Measurements from ENCODE around the gene SMPX.

The SMPX gene

DNA sequence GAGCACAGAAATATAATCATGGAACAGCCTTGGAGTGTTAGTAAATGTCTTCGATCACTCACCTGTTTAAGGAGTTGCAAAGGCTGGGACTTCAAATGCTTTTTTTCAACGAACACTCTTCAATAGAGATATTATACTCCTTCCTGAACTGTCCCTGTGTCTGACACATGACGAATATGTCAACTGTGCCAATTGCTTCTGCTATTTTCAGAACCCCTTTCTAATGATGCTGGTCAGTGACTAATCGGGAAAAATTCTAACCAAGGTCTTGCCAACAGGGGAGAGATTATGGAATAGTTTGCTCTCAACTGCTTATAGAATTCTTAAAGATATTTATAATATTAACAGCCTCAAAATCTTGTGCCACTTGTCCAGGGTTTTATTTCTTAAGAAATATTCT, 91.2 kb downstream of the SMPX start:
- Histone ChIP-seq H3K9me3 (ENCODE audit: control insufficient read depth, insufficient read depth, low read length) (no peaks in the 10 kb centered on the region), H3K9ac (ENCODE audit: low read depth, low read length) (no peak overlapping the region), H3K4me1 (ENCODE audit: insufficient read depth, low read length) (no peaks in the 10 kb centered on the region), H3K36me3 (ENCODE audit: insufficient read depth, low read length) (no peaks in the 10 kb centered on the region)

DNA sequence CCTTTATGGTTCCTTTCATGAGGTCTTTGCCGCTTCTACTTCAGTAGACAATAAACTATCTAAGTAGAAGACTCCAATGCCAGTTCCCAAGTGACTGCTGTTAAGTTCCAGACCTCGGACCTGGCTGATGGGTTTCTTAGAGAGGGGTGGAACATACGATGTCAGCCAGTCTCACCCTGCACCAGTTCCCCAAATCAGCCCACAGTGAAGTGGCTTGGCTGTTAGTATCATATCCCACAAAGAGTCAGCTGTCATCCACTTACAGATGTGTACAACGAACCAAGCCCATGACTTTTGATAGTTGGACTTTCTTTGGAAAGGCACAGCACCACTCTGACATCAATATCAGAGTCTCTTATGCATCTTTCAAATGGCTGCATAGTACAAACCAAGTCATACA, 91.7 kb downstream of the SMPX start:
- no peaks in the 10 kb centered on the region for H3K4me1 ChIP-seq (ENCODE audit: insufficient read depth, low read length)
- no peak overlapping the region for H3K9ac ChIP-seq (ENCODE audit: low read depth, low read length)
- no peaks in the 10 kb centered on the region for H3K36me3 ChIP-seq (ENCODE audit: insufficient read depth, low read length)
- no peaks in the 10 kb centered on the region for H3K9me3 ChIP-seq (ENCODE audit: control insufficient read depth, insufficient read depth, low read length)

DNA sequence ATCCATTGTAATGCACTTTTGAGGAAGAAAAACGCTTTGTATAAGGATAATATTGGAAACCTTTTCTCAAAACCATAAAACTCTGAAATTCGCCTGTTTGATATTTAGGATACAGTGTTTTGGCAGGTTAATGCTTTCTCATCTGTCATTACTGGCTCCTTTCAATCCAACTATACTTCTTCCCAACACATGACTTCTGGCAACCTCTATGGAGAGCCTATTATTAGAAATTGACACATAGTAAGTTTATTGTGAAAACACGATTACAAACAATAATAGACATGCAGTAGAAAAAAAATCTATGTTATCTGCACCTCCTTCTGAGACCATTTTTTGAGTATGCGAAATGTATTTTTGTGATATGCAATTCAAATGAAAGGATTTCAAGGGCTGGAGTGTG, 95.2 kb downstream of the SMPX start:
- no peak overlapping the region for H3K9ac ChIP-seq (ENCODE audit: low read depth, low read length)
- no peaks in the 10 kb centered on the region for H3K36me3 ChIP-seq (ENCODE audit: insufficient read depth, low read length)
- H3K4me1 ChIP-seq (ENCODE audit: insufficient read depth, low read length), result no peaks in the 10 kb centered on the region
- no peaks in the 10 kb centered on the region for H3K9me3 ChIP-seq (ENCODE audit: control insufficient read depth, insufficient read depth, low read length)

DNA sequence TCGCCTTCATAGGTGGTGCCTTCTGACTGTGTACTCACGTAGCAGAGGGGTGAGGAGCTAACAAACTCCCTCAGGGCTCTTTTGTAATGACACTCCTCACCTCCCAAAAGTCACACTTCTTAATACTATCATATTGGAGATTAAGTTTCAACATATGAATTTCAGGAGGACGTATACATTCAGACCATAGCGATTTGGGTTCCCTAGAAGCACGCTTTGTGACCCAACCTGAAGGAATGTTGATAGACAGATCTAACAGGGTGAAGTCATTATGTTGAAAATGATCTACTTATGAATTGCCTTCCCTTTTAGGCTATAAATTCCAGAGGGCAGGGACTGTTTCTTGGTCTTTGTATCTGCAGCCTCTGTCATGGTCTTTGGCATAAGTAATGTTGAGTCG, 96.6 kb downstream of the SMPX start:
- Histone ChIP-seq H3K9ac (ENCODE audit: low read depth, low read length) (no peak overlapping the region), H3K9me3 (ENCODE audit: control insufficient read depth, insufficient read depth, low read length) (no peaks in the 10 kb centered on the region), H3K36me3 (ENCODE audit: insufficient read depth, low read length) (no peaks in the 10 kb centered on the region), H3K4me1 (ENCODE audit: insufficient read depth, low read length) (no peaks in the 10 kb centered on the region)

DNA sequence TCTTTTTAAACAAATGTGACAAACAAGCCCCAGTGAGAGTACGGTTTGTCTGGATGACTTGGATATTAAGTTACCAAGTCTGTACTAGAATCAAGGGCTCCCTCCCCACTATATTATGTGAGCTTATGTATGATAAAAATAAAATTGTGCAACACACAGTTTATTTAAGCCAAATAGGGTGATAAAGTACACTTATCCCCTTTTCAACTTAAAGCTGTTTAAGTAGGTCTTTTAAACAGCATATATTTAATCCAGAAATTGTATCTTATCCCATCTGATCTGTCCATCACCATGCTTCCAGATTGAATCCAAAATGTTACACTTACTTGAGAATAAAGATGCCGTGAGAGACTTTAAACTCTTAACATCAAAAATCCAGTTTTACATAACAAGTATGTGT, 97.8 kb downstream of the SMPX start:
- no peaks in the 10 kb centered on the region for H3K4me1 ChIP-seq (ENCODE audit: insufficient read depth, low read length)
- H3K9me3 ChIP-seq (ENCODE audit: control insufficient read depth, insufficient read depth, low read length), result no peaks in the 10 kb centered on the region; the same call in 1 of the 2 replicates
- H3K36me3 ChIP-seq (ENCODE audit: insufficient read depth, low read length), result no peaks in the 10 kb centered on the region
- no peak overlapping the region for H3K9ac ChIP-seq (ENCODE audit: low read depth, low read length)

DNA sequence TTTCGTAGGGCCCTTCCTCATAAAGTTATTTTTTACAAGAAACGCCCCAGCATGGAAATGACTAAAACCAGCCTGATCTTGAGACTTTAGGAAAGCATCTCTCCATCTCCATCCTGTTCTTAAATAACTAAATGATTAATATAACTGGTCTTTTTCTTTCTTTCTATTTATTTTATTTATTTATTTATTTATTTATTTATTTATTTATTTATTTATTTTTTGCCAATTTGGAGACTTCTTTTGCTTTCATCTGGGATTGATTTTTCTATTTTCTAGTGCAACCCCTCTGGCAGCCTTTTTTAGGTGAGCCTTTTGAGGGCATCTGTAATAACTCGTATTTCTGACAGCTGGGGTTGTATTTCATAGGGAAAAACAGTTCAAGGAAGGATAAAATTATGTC, 98.6 kb downstream of the SMPX start:
- Histone ChIP-seq H3K9ac (ENCODE audit: low read depth, low read length) (no peak overlapping the region), H3K4me1 (ENCODE audit: insufficient read depth, low read length) (no peaks in the 10 kb centered on the region), H3K36me3 (ENCODE audit: insufficient read depth, low read length) (no peaks in the 10 kb centered on the region)

DNA sequence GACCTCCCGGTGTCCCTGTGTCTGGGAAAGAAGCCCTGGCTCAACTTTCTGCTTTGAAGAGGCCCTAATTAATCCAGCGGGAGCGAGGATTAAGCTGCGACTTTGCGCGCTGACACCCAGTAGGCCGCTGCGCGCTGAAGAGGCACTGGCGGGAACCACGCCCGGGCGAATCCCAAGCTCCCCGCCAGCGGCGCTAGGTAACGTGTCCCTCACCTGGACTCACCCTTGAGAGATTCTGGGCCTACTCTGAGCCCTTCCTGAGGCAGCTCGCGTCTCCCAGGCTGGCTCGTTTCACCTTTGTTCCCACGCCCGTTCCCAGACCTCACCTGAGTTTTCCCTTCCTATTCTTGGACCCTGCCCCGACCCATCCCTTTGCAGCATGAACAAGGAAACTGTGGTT, 99.2 kb downstream of the SMPX start:
- no peak overlapping the region for H3K9ac ChIP-seq (ENCODE audit: low read depth, low read length)

More for the DNA sequence above, 98.6 kb downstream of the SMPX start:
- no peaks in the 10 kb centered on the region; the same call in 1 of the 2 replicates for H3K9me3 ChIP-seq (ENCODE audit: control insufficient read depth, insufficient read depth, low read length)

DNA sequence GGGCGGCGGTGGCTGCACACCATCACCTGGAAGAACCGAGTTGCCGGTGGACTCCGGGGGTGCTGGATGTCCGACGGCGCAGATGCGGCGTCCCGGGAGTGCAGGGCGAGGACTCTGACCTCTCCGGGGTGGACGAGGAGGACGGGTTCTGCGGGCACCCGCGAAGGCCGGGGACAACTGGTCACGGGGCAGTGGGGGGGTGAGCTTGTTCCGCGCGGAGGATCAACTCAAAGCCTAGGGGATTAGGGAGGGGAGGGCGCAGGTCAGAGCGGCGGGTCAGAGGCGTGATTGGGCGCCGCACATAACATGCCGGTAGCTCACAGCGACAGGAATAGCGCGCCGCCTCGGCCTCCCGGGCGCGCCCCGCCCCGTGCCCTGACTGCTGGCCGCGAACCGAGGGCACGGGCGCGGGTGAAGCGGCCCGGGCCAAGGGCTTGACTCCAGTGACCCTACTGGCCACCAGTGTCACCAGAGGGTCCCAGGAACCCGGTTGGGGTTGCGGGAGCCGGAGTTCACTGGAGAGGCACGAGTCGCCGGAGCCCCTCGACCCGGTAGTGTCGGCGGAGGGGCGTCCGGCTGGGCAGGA, 99.7 kb downstream of the SMPX start, which contains the start of gene KLHL34:
Gene KLHL34, minus strand, starts transcription at position 179 of the 586 bp plus-strand sequence. CDS start 542 bp downstream, outside the sequence.
- Histone ChIP-seq H3K36me3 (ENCODE audit: insufficient read depth, low read length) (no peaks in the 10 kb centered on the region), H3K9me3 (ENCODE audit: control insufficient read depth, insufficient read depth, low read length) (no peaks in the 10 kb centered on the region; the same call in 1 of the 2 replicates), H3K4me1 (ENCODE audit: insufficient read depth, low read length) (no peaks in the 10 kb centered on the region), H3K9ac (ENCODE audit: low read depth, low read length) (no peak within 1 kb of the TSS)

More for the DNA sequence above, 99.2 kb downstream of the SMPX start:
- no peaks in the 10 kb centered on the region for H3K36me3 ChIP-seq (ENCODE audit: insufficient read depth, low read length)
- H3K4me1 ChIP-seq (ENCODE audit: insufficient read depth, low read length), result no peaks in the 10 kb centered on the region
- no peaks in the 10 kb centered on the region; the same call in 1 of the 2 replicates for H3K9me3 ChIP-seq (ENCODE audit: control insufficient read depth, insufficient read depth, low read length)

DNA sequence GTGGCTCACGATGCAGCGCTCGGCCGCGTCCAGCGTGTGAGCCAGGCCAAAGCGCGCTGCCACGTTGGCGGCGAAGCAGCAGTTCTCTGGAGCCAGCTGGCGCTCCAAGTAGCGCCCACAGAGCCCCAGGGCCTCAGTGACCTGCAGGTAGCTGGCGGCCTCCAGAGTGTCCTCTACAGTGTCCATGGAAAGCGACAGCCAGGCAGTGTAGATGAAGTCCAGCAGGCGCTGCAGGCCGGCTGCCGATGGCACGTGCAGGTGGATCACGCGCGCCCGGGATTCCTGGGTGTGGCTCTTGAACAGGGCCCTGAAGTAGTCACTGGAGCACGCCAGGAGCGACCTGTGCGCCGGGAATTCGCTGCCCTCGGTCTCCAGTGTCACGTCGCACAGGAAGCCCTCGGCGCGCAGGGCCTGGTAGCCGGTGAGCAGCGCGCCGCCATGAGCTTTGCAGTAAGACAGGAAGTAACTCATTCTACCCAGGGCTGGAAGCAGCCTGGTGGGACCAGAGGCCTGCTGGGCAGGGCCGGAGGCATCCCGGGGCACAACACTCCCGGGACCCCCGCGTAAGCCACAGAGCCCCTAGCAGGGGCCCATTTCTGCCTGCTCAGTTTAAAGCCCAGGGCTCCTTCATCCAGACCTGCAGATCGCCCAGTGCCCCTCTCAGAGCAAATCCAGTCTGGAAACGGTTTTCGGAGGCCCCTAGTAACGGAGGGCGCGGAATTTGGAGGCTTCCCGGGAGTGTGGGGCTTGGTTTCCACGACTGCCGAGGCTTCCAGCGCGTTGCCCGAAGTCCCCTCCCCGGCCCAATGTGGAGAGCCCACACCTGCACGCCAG, 100.4 kb downstream of the SMPX start:
- H3K9me3 ChIP-seq (ENCODE audit: control insufficient read depth, insufficient read depth, low read length), result no peaks in the 10 kb centered on the region; the same call in 1 of the 2 replicates
- H3K9ac ChIP-seq (ENCODE audit: low read depth, low read length), result no peak overlapping the region
- no peaks in the 10 kb centered on the region for H3K36me3 ChIP-seq (ENCODE audit: insufficient read depth, low read length)
- no peaks in the 10 kb centered on the region for H3K4me1 ChIP-seq (ENCODE audit: insufficient read depth, low read length)

DNA sequence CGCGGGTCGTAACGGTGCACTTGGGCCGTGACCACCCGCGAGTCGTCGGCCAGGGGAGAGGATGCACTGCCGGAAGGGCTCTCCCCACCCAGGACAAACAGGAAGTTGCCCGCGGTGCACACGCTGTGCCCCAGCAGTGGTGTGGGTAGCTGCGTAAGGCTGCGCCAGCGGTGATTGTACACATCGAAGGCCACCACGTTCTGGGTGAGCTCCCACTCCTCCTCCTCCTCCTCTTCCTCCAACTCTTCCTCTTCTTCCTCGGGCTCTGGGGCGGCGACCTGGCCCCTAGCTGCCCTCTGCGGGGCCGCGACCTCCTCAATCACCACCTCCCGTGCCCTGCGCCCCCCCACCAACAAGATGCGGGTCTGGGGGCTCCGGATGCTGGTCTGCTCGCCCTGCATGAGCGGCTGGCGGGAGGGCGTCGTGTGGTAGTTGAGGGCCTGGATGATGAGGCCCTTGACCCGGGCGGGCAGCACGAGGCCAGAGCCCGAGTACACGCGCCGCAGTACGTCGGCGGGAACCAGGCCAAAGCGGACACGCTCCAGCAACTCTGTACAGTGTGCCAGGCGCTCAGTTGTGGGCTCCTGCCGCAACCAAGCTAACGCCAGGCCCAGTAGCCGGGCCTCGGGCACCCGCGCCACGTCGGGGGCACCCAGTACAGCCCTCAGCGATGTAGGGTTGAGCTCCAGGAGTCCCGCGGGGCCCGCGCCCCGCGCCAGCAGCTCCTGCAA, 101.2 kb downstream of the SMPX start:
- Histone ChIP-seq H3K9ac (ENCODE audit: low read depth, low read length) (no peak overlapping the region), H3K36me3 (ENCODE audit: insufficient read depth, low read length) (no peaks in the 10 kb centered on the region), H3K9me3 (ENCODE audit: control insufficient read depth, insufficient read depth, low read length) (no peaks in the 10 kb centered on the region; the same call in 1 of the 2 replicates), H3K4me1 (ENCODE audit: insufficient read depth, low read length) (no peaks in the 10 kb centered on the region)
